ENCODE results near the gene PPM1A. TPM values are rescaled to one million over a fixed set of nuclear protein-coding genes. Genes with fewer than 3 reads are reported as not detected.

Gene PPM1A
- total RNA-seq, 1 donor from 2014 or later: 53.2 TPM

DNA sequence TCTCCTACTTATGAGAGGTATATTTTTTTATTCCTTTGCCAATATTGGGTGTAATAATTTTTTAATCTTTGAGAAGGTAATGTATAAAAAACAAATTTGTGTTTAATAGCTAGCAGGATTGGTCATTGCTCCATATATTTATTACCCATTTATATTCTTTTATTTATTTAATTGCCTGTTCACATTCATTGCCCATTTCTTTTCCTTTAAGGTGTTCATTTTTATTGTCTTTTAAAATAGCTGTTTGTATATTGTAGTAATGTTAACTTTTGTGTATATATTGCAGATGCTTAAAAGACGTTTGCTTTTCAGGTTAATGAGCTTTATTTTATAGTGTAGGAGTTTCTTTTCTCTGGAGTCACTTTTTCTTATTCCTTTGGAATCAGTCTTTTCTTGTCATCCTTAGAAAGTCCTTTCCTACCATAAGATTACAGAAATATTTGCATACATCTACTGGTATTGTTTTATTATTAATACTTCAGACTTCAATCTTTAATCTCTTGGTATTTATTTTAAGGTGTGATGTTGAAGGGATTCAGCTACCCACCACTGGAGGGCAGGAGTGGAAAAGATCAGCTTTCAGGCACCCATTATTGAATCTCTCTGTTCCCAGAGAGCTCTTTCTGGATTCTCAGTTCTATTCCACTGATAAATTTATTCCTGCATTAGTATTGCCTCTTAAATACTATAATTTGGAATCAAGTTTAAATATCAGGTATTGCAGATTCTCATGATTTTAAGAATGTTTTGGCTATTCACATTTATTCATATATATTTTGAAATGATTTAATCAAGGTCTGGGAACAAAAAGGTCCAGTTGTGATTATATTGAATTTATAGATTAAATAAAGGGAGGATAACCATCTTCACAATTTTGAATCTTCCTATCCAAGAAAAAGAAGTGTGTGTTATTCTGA lies 17.3 kb downstream of the PPM1A start:
- DNase-seq (ENCODE audit: low spot score): no peak

DNA sequence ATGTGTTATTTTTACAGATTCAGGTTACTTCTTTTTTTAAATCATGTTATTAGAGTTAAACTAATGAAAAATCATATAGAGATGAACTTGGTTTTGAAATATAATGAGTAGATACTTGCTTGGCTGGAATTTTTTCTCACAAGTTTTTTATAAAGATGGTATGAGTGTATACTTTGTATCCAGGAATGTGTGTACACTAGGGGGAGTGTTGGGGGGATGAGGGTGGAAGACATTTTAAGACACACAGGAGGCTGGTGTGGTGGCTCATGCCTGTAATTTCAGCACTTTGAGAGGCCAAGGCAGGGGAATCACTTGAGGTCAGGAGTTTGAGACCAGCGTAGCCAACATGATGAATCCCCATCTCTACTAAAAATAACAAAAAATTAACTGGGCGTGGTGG lies 23.2 kb downstream of the PPM1A start:
- no peak for DNase-seq (ENCODE audit: low spot score)

DNA sequence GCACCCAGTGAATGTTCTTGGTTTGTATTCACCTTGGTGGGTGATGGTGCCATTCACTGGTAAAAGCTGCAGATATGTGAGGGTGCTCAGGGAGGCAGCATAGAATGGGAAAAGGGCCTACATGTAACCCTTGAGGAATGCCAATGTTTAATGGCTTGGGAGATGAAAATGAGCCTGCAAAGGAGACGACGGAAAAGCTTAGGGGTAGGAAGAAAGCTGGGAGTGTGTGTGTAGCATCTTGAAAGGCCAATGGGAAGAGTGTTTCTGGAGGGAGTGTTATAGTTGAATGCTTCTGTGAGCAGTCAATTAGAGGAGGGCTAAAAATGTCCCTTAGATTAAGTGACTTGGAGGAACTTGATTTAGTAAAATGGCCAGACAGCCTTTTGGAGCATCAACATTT lies 24.9 kb downstream of the PPM1A start:
- DNase-seq (ENCODE audit: low spot score): no peak

DNA sequence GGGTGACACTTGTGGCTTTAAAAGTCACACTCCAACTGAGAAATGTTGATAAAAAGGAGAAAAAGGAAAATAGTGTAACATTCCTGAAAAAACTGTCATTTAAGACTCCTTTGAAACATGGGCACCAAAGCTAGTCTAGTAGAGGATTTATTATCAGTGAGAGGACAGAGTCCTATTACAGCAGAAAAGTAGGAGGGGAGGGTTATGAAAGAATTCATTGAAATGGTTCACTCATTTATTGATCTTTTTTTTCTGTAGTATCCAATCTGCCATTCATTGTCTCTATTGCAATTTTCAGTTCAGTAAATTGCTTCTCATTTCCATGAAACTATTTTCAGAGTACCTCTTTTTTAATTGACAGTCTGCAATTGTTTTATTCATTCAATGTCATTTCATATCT lies 25.4 kb downstream of the PPM1A start:
- DNase-seq (ENCODE audit: low spot score): no peak

DNA sequence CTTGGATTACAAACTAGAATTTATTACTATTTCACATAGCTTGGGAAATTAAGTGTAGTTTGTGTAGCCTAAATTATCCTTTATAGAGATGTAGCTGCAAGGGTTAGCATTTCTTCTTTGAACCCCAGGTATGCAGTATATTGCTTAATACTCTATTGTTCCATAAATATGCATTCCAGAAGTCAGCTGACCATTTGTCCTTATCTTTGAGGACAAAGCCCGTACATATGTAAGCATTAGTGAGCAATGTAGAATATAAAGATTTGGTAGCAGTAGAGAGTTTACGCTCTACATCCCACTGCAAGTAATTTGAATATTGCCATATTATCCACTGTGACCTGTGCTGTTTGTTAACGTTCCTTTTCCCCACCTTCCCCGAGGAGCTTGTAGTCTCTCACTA lies 26.9 kb downstream of the PPM1A start:
- DNase-seq (ENCODE audit: low spot score): no peak

DNA sequence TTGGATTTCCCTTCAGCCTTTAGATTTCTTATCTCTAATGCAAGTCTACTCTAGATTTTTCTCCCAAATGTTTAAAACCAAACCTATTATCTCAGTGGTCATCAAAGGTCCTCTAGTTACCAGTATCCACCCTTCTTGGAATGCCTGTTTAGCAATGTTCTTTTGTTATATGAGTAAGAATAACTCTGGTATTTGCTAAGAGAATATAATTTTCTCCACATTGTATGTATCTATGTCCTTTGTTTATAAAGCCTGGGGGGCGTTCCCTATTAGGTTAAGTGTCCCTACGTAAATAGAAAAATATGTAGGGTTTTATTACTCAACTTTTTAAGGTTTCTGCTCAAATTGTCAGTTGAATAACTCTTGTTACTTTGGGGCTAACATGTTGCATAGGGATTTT lies 27.3 kb downstream of the PPM1A start:
- no peak for DNase-seq (ENCODE audit: low spot score)

DNA sequence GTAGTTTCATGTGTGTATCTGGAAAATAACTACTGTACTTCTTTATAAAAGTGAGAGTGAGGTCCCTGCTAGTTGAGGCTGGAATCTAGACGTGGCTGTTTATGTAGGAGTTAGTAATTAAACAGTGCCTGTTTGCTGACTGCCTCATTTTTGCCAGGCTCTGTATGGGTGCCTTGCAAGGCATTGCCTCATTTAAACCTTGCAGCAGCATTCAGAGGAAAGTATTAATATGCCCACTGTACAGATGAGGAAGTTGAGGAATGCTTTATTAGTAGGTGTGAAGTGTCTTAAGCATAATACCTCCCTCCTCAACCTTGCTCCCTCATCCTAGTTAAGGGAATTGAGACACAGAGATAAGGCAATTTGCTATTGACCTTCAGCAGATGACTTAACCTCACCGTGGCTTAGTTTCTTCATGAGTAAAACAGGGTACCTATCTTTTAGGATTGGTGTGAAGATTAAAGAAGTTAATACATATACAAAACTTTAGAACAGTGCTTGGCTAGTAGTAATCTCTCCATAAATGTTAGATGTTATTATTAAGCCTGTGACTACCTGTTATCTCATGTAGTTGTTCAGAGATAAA lies 28.7 kb downstream of the PPM1A start:
- DNase-seq (ENCODE audit: low spot score): no peak

DNA sequence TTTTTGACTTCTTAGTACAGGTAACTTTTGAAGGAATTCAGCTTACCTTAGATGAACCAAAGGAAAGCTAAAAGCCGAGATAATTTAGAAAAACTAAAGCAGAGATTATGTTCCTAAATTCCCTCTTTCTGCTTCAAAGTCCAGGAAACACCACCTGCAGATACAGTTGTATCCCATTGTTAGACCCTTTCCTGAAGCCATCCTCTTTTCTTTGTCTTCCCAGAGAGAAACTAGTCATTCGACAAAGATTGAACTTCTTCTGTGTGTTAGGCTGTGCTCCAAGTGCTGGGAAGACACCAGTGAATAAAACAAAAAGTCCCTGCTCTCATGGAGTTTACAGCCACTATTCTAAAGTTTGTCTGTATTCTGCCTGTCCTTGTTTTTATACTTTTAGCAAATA lies 29.3 kb downstream of the PPM1A start:
- DNase-seq (ENCODE audit: low spot score): no peak

DNA sequence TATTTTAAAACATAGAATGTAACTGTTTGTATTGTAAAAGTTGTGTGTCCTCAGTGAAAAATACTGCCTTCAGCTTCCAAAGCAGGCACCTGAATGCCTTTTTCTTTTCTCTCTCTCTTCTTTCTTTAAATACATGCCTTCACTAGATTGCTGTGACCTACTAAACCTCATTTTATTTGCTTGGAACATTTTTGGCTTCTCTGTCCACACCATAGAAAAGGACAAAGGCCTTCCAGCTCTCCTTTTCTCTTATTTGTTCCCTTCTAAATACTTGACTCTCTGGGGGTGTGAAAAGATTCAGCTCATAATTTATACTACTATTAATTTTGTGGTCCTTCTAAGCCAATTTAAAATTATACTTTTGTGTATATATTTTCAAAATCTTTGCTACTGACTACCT lies 38.4 kb downstream of the PPM1A start:
- DNase-seq (ENCODE audit: low spot score): no peak

DNA sequence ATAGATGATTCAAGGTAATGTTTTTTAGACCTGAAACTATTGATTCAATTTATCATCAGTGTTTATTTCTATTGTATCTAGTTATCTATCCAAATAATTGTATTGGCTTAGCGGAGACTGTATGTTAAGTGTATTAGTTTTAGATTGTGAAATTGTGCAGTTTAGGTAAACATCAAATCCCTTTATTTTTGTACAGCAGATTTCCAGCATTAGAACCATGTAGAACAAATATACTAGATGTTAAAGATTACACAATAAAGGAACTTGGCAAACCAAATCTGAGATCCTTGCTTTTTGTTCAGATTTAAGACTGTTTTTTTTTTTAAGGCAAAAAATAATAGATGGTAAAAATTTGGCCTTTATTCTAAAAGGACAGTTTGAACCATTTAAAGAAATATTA lies 39.3 kb downstream of the PPM1A start:
- DNase-seq (ENCODE audit: low spot score): no peak

DNA sequence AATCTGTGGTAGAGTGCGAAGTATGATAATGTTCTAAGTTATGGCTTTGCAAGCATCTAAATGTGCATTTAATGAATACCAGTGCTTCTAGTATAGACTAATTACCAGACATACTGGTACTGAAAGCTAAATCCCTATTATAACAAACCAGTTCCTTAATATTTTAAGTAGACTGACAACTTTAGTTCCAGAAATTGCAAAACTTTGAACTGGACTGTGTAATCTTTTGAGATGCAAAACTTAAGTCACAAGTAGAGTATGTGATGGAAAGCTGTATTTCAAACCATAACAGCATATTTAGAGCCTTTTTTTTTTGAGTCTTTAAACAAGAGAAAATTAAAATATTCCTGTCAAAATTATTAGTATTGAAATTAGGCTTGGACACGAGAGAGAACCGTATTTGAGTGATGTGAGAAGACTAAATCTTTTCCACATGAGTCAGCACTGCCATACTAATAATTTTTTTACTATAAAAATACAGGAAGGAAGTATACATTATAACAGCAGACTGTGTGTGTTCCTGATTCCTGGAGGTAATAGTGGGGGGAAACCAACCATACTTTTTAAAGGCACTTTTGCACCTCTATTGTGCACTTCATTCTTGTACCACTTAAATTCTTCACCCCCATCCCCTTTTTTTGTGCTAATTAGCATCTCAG lies 45.5 kb downstream of the PPM1A start:
- DNase-seq (ENCODE audit: low spot score): no peak

DNA sequence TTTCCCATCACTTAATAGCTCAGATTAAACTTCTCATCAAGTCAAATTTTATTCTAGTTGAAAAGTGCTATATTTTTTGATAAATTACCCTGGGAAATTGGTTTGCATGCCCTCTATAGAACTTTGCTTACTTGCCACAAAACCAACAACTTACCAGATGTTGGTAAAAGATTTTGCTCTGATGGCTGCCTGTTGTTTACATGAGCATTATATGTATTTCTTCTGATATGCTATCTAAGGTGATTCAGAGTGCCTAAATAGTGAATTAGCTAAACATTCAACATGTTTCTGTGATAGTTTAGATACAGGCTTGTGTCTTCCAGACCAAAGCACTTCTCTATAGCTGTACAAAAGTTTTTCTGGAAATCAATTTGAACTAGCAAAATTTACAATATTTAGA lies 51.0 kb downstream of the PPM1A start:
- DNase-seq (ENCODE audit: low spot score): no peak

DNA sequence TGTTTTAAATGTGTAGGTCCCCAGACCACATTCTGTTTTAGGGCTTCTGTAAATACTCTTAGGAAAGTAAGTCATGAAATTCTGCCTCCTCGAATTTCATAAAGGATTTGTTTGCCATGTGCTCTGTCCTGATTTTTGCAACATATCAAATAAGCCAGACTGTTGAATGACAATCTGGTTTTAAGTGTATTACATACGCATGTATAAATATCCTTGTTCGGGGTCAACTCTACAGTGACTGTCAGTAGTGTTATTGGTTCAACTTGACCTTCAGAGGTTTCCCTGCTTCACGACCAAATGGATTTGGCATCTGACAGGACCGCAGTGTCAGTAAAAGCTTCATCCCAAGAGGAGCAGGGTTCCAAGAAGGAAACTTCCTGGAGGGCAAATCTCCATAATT lies 52.7 kb downstream of the PPM1A start:
- no peak for DNase-seq (ENCODE audit: low spot score)

DNA sequence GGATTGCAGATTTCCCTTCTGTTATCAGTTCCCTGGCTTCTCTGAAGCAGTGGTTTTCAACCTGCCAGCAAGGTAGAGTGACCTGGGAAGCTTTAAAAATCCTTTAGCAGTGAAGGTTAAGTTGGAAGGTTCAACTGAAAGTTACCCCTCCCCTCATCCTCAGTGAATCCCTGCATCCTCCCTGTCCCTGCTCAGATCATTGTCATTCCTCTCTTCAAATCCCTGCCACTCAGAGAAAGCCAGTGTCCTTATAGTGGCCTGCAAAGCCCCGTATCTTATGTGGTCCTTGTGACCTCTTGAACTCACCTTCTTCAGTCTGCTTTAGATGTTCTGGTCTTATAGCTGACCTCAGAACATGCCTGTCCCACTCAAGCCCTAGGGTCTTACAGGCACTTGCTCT lies 53.6 kb downstream of the PPM1A start:
- DNase-seq (ENCODE audit: low spot score): no peak

DNA sequence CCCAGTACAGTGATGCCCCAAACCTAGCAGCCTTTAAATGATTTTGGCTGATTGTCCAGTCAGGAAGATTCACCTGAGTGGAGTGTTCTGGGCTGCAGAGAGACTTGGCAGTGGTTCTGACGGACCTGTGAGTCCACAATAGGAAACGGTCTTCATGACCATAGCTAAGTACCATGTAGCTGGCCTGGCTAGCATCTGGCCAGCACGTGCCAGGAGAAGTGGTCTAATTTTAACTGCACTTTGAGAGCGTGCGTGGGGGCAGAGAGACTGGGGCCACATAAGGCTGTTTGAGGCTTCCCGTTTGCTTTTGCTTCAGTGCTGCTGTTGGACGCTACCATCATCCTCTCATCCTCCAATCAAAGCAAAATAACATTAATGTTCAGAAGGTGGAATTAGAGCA lies 54.7 kb downstream of the PPM1A start:
- DNase-seq (ENCODE audit: low spot score): no peak

DNA sequence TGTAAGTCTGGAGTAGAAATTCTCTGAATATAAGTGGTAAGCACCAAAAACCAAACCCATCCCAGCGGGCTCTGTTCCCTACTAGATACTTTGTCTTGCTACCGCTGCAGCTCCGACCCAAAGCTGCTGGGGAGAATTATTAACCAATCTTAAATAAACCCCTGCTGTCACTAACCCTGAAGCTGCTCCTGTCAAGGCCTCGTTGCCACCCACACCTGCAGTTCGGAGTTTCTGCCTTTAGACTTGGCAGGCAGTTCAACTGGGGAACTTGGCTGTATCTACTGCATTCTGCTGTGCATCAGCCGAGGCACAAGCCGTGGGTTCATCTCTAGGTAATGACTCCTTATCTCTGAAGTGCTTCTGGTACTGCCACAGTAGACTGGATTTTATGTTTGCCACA lies 55.5 kb downstream of the PPM1A start:
- no peak for DNase-seq (ENCODE audit: low spot score)

DNA sequence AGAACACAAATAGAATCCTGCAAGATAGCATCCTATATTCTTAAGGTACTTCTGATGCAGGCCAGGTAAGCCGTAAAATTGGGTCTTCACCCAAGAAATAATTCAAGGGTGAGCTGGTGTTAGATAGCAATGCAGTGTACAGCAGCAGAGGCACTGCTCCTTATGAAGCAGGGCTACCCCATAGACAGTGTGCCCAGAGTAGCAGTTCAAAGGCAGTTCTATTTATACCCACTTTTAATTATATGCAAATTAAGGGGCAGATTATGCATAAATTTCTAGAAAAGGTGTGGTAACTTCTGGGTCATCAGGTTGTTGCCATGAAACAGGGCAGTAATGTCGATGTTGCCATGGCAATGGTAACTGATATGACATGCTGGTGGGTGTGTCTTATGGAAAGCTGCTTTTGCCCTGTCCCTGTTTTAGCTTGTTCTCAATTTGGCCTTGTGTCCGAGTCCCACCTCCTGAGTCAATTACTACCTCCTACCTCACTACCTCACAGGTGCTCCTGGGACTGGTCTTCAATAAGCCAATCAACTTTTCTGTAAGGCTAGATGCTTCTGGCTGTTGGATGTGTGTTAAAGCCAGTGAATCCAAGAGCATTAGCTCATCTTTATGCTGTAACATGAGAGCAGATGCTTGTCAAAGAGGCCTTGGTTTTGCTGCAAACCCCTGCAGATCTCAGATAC lies 61.0 kb downstream of the PPM1A start:
- peak; percentile 1 for DNase-seq (ENCODE audit: low spot score)

DNA sequence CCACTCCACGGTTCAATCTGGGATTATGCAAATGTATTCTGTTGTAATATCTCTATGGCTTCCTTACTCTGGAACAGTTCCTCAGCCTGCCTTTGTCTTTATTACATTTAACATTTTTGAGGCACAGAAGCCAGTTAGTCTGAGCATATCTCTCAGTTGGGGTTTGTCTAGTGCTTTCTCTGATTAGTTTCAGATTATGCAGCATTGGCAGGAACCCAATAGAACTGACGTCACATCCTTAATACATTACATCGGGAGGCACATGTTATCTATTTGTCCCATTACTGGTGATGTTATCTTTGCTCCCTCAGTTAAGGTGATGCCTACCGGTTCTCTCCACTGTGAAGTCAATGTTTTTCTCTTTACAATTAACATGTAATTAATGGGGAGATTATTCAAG lies 62.4 kb downstream of the PPM1A start:
- no peak for DNase-seq (ENCODE audit: low spot score)

DNA sequence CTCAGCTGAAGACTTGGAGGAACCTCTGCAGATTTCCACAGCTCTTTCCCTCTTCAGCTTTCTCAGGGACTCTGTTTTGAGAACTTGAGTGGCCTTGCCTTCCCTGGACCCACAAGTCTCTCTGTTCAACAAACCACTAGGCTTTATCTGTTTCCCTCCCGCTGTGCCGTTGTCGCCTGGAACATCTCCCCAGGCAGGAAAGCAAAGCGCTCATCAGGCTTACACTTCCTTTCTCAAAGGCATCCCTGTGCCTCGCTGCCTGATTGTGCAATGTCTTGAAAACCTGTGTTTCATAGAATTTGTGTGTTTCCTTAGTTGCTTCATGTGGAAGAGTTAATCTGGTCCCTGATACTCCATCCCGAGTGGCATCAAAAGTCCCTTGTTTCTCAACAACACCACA lies 64.1 kb downstream of the PPM1A start:
- no peak for DNase-seq (ENCODE audit: low spot score)

DNA sequence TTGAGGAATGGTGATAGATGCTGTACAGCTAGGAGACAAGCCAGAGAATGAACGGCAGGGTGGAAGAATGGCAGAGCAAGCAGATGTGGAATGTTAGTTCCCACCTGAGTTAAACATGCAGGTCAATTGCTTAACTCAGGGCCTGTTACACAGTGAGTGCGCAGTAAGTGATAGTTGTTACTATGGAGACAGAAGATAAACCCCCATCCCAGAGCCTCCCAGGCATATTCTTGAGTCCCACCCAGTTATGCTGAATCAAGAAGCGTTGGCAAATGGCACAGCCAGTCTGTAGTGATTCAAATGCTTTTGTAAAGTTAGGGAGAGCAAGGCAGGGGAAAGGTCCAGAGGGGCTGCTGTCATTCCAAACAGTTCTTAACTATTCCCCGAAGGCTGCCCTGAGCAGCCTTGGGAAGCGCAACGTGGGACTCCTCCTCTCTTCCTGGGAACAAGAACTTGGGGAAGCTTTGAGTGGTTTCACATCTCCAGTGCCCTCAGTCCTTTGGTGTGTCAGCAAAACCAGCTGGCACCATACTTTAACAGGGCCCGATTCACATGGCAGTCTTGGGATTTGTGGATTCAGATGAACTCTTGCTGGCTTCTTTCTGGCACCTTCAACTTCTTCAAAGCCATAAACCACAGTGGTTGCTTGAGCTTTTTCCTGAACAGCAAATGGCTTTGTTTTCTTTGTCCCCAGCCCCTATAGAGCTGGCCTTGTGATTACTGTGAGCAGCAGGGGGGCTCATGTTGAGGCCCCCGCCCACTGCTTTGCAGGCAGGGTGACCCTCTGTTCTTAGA lies 66.4 kb downstream of the PPM1A start:
- DNase-seq (ENCODE audit: low spot score): no peak

DNA sequence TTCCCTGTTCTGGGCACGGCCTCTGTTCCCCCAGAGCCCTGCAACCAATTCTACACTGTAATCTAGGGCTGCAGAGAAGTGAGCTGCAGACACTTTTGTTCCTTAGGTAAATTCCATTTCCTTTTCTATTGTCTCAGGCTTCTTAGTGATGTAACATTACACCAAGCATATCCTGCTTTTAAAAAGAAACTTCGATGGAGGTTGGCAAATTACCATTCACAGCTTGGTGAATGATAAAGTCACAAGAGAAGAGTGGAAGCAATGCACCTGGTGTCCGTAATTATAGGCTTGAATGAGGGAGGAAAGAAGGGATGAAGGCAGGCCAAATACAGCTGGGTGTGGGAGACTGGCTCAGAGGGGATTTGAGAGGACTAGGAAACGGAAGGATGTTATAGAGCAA lies 68.6 kb downstream of the PPM1A start:
- no peak for DNase-seq (ENCODE audit: low spot score)
